ENCODE data around the gene MED13L.

DNA sequence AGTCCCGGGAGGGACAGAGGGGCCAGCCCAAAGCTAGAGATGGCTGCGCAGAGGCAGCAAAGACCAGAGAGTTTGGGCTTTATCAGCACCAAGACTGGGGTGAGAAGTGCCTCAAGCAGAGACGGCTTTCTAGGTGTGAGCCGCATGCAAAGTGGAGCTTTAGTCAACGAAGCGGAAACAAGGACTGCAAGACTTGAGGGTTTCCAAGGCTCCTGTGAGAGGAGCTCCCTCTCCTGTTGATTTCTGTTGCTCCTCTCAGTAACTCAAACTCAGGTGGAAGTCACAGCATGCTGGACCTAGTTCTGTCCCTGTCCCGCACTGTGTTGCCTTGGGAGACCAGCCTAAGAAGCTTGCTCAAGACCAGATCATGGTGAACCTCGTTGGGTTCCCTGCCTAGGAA, 327.8 kb downstream of the MED13L start:
- TF ChIP-seq, protein P1, sequence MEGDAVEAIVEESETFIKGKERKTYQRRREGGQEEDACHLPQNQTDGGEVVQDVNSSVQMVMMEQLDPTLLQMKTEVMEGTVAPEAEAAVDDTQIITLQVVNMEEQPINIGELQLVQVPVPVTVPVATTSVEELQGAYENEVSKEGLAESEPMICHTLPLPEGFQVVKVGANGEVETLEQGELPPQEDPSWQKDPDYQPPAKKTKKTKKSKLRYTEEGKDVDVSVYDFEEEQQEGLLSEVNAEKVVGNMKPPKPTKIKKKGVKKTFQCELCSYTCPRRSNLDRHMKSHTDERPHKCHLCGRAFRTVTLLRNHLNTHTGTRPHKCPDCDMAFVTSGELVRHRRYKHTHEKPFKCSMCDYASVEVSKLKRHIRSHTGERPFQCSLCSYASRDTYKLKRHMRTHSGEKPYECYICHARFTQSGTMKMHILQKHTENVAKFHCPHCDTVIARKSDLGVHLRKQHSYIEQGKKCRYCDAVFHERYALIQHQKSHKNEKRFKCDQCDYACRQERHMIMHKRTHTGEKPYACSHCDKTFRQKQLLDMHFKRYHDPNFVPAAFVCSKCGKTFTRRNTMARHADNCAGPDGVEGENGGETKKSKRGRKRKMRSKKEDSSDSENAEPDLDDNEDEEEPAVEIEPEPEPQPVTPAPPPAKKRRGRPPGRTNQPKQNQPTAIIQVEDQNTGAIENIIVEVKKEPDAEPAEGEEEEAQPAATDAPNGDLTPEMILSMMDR (conservative IDR thresholded peaks at IDR 0.05; ENCODE audit: low read depth, low read length), result no peak
- TF ChIP-seq ELK1 (IDR thresholded peaks at IDR 0.05; ENCODE audit: borderline replicate concordance, low read depth, low read length) (no peak), USF2 (IDR thresholded peaks at IDR 0.05; ENCODE audit: low read depth, low read length) (no peak), POLR2A (IDR thresholded peaks at IDR 0.05; ENCODE audit: low read depth, low read length) (no peak)
